Inflammatory macrophage (primary cell): ENCODE results near the gene PPFIBP2.

Source experiments
- DNase-seq, 2 donors: peaks; one replicate each; pipeline ENCODE4 v3.0.0-alpha.2; 2020 to 2022

PPFIBP2 gene

GRCh38 chr11:7605186-7605943, 91.6 kb downstream of the PPFIBP2 start:
- no peak for DNase-seq

- DNase-seq = no peak
These were observed 92.7 kb downstream of the PPFIBP2 start for GRCh38 chr11:7606496-7606895.

- no peak for DNase-seq
These were observed 95.2 kb downstream of the PPFIBP2 start for GRCh38 chr11:7609015-7609414.

DNA sequence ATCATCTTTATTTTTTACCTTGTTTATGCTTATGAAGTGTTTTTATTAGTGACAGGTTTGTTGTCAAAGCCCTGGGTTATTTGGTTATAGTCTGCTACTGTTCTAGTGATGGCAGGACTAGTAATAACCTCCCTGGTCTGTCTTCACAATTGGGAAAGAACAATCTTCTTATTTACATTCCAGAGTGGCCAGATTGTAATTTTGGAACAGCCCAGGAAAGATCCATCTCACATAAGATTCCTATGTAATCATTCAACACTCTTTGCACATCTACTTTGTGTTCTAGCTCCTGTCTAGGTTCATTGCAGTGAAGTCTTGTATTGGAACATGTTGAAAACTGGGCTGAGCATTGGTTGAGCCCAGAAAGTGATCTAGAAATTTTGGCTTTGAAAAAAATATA, 95.7 kb downstream of the PPFIBP2 start:
- DNase-seq = no peak

GRCh38 chr11:7610393-7610792, 96.6 kb downstream of the PPFIBP2 start:
- DNase-seq = no peak

GRCh38 chr11:7611411-7611810, 97.6 kb downstream of the PPFIBP2 start:
- no peak for DNase-seq

GRCh38 chr11:7612056-7612660, 98.4 kb downstream of the PPFIBP2 start:
- no peak for DNase-seq

GRCh38 chr11:7612661-7613393, 99.0 kb downstream of the PPFIBP2 start:
- DNase-seq = no peak

DNA sequence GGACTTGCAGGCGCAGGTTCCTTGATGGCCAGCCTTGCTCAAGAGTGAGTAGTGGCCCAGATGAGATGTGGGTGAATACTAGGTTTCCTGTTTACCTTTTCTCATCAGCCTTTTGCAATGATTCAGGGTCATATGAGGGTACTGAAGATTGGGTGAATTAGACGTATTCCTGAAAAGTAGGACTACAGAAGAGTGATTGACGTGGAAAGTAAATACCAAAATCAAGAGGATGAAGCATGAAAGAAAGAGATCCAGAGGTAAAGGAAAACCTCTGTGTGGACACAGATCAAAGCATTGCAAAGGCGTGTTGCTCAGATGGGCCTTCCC, 99.6 kb downstream of the PPFIBP2 start:
- no peak for DNase-seq

GRCh38 chr11:7614656-7615055, 100.9 kb downstream of the PPFIBP2 start:
- DNase-seq = no peak

DNA sequence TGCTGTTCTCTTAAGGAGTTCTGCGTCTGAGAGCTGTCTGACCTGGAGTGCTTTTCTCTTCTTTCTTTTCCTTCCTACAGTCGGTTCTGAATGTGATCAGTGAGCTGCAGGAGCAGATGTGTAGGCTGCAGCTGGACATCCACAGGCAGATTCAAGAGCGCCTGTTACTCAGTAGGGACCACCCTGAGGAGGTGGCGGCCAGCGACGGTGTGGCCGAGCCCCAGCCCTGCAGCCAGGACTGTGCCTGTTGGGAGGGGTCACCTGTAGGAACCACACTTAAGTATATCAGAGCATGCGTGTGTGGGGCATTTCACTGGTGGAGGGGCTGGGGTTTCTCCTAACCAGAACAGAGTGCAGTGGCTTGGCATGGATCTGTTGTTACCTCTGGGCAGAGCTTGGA, 103.2 kb downstream of the PPFIBP2 start:
- no peak for DNase-seq

- DNase-seq = no peak
These were observed 105.5 kb downstream of the PPFIBP2 start for GRCh38 chr11:7619322-7619721.

DNA sequence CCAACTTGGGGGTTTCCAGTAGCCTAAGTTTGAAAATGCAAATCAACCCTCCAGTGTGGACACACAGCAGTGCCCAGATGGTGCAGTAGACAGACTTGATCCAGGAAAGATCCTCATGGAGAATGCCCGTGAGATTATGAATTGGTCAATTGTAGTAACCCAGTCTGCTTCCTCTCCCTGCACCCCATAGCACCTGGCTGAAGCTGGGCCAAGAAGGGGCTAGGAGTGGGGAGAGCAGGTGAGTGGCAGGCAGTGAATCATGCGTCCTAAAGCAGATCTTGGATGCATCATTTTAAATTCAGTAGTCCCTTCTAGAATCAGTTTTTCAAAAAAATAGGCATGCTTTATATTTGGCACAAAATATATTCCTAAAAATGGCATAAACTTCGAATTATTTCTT, 107.3 kb downstream of the PPFIBP2 start:
- no peak for DNase-seq

DNA sequence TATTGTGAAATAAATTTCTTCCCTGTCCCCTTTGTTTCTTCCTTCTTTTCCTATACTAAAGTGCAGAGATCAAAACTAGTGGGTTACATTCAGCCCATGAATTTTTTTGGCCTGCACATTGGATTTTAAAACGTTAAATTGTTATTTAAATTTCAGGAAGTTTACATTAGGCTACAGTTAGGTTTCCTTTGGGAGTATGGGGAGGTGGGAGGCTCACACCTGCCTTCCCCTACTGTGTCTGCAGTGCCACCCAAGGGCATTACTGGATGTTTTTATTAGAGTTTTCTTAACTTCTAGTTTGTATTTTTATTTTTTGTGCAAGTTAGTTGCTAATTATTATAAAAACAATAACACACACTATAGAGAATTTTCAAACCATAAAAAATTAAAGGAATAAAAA, 107.8 kb downstream of the PPFIBP2 start:
- no peak for DNase-seq

- no peak for DNase-seq
These were observed 108.9 kb downstream of the PPFIBP2 start for GRCh38 chr11:7622721-7623120.

DNA sequence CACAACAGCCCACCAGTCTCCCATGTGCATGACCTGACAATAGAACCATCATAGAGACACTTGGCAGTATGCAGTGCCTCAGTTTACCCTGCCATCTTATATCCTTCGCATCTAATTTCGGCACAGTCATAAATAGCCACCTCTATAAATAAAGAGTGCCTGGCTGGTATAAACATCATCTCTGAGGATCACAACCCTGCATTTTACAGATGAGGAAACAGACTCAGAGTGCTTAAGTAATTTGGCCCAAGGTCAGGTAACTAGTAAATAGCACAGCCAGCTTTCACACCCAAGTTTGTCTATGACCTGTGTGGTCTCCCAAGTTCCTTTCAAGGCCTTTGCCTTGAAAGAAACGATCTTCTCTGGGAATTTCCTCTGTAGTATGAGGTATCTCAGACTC, 114.9 kb downstream of the PPFIBP2 start:
- no peak for DNase-seq

- no peak for DNase-seq
These were observed 116.2 kb downstream of the PPFIBP2 start for GRCh38 chr11:7630002-7630401.

DNA sequence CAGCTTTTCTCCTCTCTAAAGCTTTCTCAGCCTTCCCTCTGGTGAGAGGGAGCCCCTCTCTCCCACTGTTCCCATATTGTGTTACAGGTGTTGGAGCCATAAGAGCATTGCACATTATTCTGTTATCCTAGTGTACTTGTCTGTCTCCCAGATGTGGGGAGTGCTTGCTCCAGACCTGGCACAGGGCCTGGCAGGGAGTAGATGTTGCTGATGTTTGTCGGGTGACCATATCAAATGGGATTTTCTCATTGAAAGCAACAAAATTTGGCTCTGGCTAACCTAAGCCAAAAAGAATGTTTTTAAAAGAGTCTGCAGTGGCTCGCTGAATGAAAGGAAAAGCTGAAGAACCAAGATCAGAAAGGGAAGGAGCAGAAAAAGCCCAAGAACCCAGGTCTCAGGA, 118.4 kb downstream of the PPFIBP2 start:
- DNase-seq = no peak

- DNase-seq = no peak
These were observed 121.3 kb downstream of the PPFIBP2 start for GRCh38 chr11:7635137-7635536.

DNA sequence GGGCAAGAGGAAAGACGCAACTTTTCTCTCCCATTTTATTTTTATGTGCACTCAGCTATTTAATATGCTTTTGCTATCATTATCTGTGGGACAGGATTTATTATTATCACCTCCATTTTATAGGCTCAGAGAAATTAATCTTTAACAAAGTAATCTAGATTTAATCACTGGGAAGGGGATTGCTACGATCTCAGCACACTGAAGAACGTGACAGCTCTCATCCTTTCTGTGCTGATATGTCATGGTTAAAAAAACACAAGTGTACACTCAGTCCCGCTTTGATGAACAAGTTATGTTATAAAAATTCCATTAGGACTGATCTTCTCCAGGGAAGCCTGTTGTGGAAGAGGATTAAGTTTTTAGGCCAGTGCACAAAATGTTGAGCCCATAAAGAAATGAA, 121.9 kb downstream of the PPFIBP2 start:
- DNase-seq = no peak

- no peak for DNase-seq
These were observed 122.6 kb downstream of the PPFIBP2 start for GRCh38 chr11:7636350-7636749.

DNA sequence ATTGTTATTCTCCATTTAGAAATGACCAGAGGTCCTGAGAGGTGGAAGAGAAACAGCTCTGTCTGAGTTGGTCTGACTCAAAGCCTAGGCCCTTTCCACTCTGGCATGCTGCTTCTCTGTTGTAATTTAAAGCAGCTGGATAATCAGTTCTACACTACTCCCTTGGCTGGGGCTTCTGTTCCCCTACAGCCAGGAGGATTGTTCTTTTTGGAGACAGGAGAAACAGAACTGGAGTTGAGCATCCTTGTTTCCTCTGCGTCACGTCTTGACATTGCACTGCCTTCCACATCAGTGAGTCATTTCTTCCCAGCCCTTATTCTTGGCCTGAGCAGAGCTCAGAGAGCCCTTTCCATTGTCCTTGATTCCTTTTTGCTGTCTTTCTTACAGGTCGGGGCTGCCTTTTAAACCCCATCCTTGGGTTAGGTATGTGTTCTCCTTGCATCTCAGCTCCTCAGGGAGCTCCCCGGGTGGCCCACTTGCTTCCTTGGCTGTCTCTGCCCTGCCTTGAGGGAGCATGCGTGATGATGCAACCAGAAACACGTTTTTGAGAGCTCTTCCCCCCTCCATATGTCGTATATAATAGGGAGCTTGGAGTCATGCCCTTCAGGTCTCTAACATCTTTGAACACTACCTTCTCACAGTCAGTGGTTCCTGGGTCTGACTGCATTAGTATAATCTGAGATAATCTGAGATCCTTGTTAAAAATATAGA, 123.8 kb downstream of the PPFIBP2 start:
- DNase-seq = no peak
